ENCODE results near the gene ITSN1. TPM values are rescaled to one million over a fixed set of nuclear protein-coding genes. Genes with fewer than 3 reads are reported as not detected.

ITSN1 gene
- total RNA-seq, 3 donors from 2014 or later: 39.5 to 113 (median 58.3) TPM

DNA sequence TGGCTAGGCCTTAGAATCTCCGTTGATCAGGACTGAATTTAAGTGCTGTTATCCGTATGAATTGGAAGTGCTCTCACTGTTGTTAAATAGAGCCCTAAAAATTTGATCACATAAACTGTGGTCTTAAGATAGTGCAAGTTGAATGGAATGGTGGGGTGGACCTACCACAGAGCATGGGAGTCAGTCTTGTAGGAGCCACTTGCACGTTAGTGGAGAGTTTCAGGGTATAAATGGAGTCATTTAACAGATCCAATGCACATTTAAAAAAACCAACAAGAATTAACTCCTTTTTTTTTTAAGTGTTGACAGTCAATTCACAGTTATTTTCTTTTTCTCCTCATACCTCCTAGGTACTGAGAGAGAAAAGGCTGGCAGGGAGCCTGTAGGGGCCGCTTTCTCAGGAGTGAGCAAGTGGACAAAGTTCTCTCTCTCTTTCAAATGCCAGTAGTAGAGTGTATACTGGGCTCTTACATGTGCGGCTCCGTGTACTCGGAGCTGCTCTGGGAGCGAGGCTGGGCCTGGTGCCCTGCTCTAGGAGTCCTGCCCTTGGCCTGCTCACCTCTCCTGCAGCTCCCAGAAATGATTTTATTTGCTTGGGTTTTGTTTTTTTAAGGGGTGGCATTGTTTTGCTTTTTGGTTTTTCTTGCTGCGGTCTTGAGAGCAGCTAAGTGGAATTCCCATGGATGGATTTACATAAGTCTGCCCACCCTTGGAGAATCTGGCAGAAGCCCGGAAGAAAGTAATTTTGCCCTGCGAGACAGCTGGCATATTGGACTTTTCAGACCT, 182.0 kb downstream of the ITSN1 start:
- H3K4me1 ChIP-seq: peaks cover 0 to 5% of the 10 kb centered on the region in 2 donors
- H3K27me3 ChIP-seq: no peaks in the 10 kb centered on the region
- TF ChIP-seq POLR2A (IDR thresholded peaks at IDR 0.05) (no peak), POLR2AphosphoS5 (IDR thresholded peaks at IDR 0.05) (no peak)
- H3K4me3 ChIP-seq: no peak overlapping the region
- no peaks in the 10 kb centered on the region for H3K9me3 ChIP-seq
- no peaks in the 10 kb centered on the region for H3K36me3 ChIP-seq
- intact Hi-C loops (cut with DNase I; ENCODE audit: low total_unique reads): no loop called here
- no peak for DNase-seq (ENCODE audit: low spot score in 2 of 2)
- no peak overlapping the region for H3K27ac ChIP-seq

GRCh38 chr21:33825419-33825818, 183.1 kb downstream of the ITSN1 start:
- H3K27ac ChIP-seq: peak overlapping the region in 1 of 2 donors; percentile 56
- TF ChIP-seq, protein P1, sequence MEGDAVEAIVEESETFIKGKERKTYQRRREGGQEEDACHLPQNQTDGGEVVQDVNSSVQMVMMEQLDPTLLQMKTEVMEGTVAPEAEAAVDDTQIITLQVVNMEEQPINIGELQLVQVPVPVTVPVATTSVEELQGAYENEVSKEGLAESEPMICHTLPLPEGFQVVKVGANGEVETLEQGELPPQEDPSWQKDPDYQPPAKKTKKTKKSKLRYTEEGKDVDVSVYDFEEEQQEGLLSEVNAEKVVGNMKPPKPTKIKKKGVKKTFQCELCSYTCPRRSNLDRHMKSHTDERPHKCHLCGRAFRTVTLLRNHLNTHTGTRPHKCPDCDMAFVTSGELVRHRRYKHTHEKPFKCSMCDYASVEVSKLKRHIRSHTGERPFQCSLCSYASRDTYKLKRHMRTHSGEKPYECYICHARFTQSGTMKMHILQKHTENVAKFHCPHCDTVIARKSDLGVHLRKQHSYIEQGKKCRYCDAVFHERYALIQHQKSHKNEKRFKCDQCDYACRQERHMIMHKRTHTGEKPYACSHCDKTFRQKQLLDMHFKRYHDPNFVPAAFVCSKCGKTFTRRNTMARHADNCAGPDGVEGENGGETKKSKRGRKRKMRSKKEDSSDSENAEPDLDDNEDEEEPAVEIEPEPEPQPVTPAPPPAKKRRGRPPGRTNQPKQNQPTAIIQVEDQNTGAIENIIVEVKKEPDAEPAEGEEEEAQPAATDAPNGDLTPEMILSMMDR (IDR thresholded peaks at IDR 0.05): no peak
- no peak for TF ChIP-seq POLR2AphosphoS5 (IDR thresholded peaks at IDR 0.05)
- no peak for TF ChIP-seq POLR2A (IDR thresholded peaks at IDR 0.05)
- no peaks in the 10 kb centered on the region for H3K9me3 ChIP-seq
- intact Hi-C loops (cut with DNase I; ENCODE audit: low total_unique reads): no loop called here
- H3K36me3 ChIP-seq: peaks cover 6% of the 10 kb centered on the region
- no peak for DNase-seq (ENCODE audit: low spot score in 2 of 2)
- peaks cover 0 to 5% of the 10 kb centered on the region in 2 donors for H3K4me1 ChIP-seq
- no peak overlapping the region for H3K4me3 ChIP-seq
- H3K27me3 ChIP-seq: no peaks in the 10 kb centered on the region

DNA sequence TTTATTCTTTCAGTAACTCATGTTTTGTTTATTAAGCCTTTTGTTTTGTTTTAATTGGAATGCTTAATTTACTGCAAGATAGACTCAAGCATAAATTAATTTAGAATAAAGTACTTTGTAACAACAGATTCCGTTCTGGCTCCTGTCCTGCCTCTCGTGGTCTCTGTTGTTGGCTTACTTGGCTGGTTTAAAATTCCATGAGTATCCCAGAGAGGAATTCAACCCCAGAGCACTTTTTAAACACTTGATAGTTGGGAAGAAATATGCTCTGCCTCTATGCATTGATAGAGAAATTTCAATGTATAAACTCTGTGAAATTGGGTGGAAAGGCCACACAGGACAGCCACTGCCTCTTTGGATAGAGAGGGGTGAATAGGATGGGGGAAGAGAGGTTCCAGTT, 183.6 kb downstream of the ITSN1 start:
- no peak for DNase-seq (ENCODE audit: low spot score in 2 of 2)
- Histone ChIP-seq H3K27ac (peak overlapping the region; percentile 14 to 48), H3K27me3 (no peaks in the 10 kb centered on the region), H3K36me3 (peaks cover 6% of the 10 kb centered on the region), H3K4me3 (no peak overlapping the region), H3K9me3 (no peaks in the 10 kb centered on the region), H3K4me1 (peaks cover 0 to 5% of the 10 kb centered on the region in 2 donors)
- intact Hi-C loops (cut with DNase I; ENCODE audit: low total_unique reads): no loop called here
- TF ChIP-seq POLR2AphosphoS5 (IDR thresholded peaks at IDR 0.05) (no peak), POLR2A (IDR thresholded peaks at IDR 0.05) (no peak)
- TF ChIP-seq, protein P1 (IDR thresholded peaks at IDR 0.05): no peak

- H3K9me3 ChIP-seq: no peaks in the 10 kb centered on the region
- no peak overlapping the region for H3K4me3 ChIP-seq
- peaks cover 6% of the 10 kb centered on the region for H3K36me3 ChIP-seq
- H3K27me3 ChIP-seq: no peaks in the 10 kb centered on the region
- H3K27ac ChIP-seq: peak overlapping the region in 1 of 2 donors; percentile 12
- H3K4me1 ChIP-seq: peaks cover 0 to 5% of the 10 kb centered on the region in 2 donors
- TF ChIP-seq POLR2A (IDR thresholded peaks at IDR 0.05) (no peak), POLR2AphosphoS5 (IDR thresholded peaks at IDR 0.05) (no peak)
- TF ChIP-seq, protein P1 (IDR thresholded peaks at IDR 0.05): no peak
- intact Hi-C loops (cut with DNase I; ENCODE audit: low total_unique reads): no loop called here
- no peak for DNase-seq (ENCODE audit: low spot score in 2 of 2)
Measured at GRCh38 chr21:33828083-33828482, 185.8 kb downstream of the ITSN1 start.

DNA sequence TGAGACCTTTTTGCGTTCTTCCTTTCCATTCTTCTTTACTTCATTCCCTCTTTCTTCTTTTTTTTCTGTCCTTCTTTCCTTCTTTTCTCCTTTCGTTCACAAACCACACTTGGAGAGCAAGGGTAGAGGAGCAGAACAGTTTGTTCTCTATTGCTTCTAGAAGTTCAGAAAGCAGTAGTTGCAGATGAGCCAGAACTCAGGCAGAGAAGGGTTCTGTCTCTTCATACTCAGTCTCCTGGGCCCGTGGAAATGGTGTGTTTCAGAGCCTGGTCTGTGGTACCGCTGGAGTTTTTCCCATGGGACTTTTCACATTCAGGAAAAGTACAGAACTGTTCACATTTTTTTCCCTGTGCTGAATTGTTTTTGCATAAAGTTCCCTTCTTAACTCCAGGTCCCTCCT, 186.3 kb downstream of the ITSN1 start:
- Histone ChIP-seq H3K9me3 (no peaks in the 10 kb centered on the region), H3K4me3 (no peak overlapping the region), H3K36me3 (peaks cover 6% of the 10 kb centered on the region), H3K4me1 (peaks cover 0 to 5% of the 10 kb centered on the region in 2 donors), H3K27ac (no peak overlapping the region), H3K27me3 (no peaks in the 10 kb centered on the region)
- no peak for DNase-seq (ENCODE audit: low spot score in 2 of 2)
- TF ChIP-seq, protein P1 (IDR thresholded peaks at IDR 0.05): no peak
- no peak for TF ChIP-seq POLR2A (IDR thresholded peaks at IDR 0.05)
- TF ChIP-seq POLR2AphosphoS5 (IDR thresholded peaks at IDR 0.05): no peak
- intact Hi-C loops (cut with DNase I; ENCODE audit: low total_unique reads): no loop called here
